Neural cell (in vitro differentiated cells): Measurements from ENCODE around the gene REG1B. TPM values are rescaled to one million over a fixed set of nuclear protein-coding genes. Genes with fewer than 3 reads are reported as not detected.

Source experiments
- H2AFZ ChIP-seq: fragments of 200-600, 300-800 bp; sonication (generic), shearing (Covaris generic); 2 replicates; pipeline ENCODE4 v1.6.0; 2014; ENCODE audit warnings: low read depth, mild to moderate bottlenecking, antibody characterized with exemption, low read length, moderate library complexity
- H3F3A ChIP-seq: fragments of 200-600 bp; shearing (Covaris generic); 2 replicates; pipeline ENCODE4 v1.6.1; 2016; ENCODE audit warnings: mild to moderate bottlenecking, moderate library complexity, mixed read lengths, antibody characterized with exemption, low read length; ENCODE audit not compliant: insufficient read depth, poor library complexity, severe bottlenecking
- H3K27ac ChIP-seq: fragments of 200-600, 300-800 bp; sonication (generic), shearing (Covaris generic); 2 replicates; pipeline ENCODE4 v1.5.1; 2014; ENCODE audit warnings: mild to moderate bottlenecking, low read length, moderate library complexity
- H3K27me3 ChIP-seq: fragments of 300-800, 200-600 bp; sonication (generic), shearing (Covaris generic); 2 replicates; pipeline ENCODE4 v1.6.0; 2014; ENCODE audit warnings: mild to moderate bottlenecking, low read depth, low read length, moderate library complexity; ENCODE audit not compliant: insufficient read depth
- H3K36me3 ChIP-seq: fragments of 300-800, 200-600 bp; sonication (generic), shearing (Covaris generic); 2 replicates; pipeline ENCODE4 v1.5.1; 2014; ENCODE audit warnings: mild to moderate bottlenecking, antibody characterized with exemption, low read length, moderate library complexity; ENCODE audit not compliant: insufficient read depth
- H3K4me2 ChIP-seq: fragments of 300-800, 200-600 bp; sonication (generic), shearing (Covaris generic); 2 replicates; pipeline ENCODE4 v1.6.0; 2014; ENCODE audit warnings: mild to moderate bottlenecking, low read length
- H3K4me3 ChIP-seq: fragments of 300-800, 200-600 bp; sonication (generic), shearing (Covaris generic); 2 replicates; pipeline ENCODE4 v1.5.1; 2014; ENCODE audit warnings: mild to moderate bottlenecking, low read length, moderate library complexity
- H3K79me2 ChIP-seq: fragments of 200-600 bp; shearing (Covaris generic); replicated peaks from 2 replicates; pipeline ENCODE4 v1.6.0; 2014; ENCODE audit warnings: mild to moderate bottlenecking, low read length, moderate library complexity; ENCODE audit not compliant: insufficient read depth
- H3K9ac ChIP-seq: fragments of 300-800, 200-600 bp; sonication (generic), shearing (Covaris generic); 2 replicates; pipeline ENCODE4 v1.6.1; 2016; ENCODE audit warnings: mild to moderate bottlenecking, low read length, mixed read lengths
- H3K9me2 ChIP-seq: fragments of 200-600 bp; shearing (Covaris generic); 2 replicates; pipeline ENCODE4 v1.6.1; 2016; ENCODE audit warnings: mild to moderate bottlenecking, low read length, mixed read lengths; ENCODE audit not compliant: insufficient read depth
- H3K9me3 ChIP-seq: fragments of 200-600, 300-800 bp; sonication (generic), shearing (Covaris generic); 2 replicates; pipeline ENCODE4 v1.6.1; 2016; ENCODE audit warnings: mild to moderate bottlenecking, mixed run types, low read length, moderate library complexity, mixed read lengths
- H4K20me1 ChIP-seq: fragments of 200-600 bp; shearing (Covaris generic); 2 replicates; pipeline ENCODE4 v1.6.1; 2016; ENCODE audit warnings: mild to moderate bottlenecking, mixed run types; ENCODE audit not compliant: insufficient read depth
- EP300 ChIP-seq: fragments of 450-650 bp; conservative IDR thresholded peaks from 2 replicates; pipeline ENCODE4 v1.6.1; 2014; ENCODE audit warnings: antibody characterized with exemption, mild to moderate bottlenecking, moderate library complexity; ENCODE audit not compliant: poor library complexity, severe bottlenecking
- EZH2 ChIP-seq: fragments of 200-600, 300-800 bp; shearing (Covaris generic), sonication (generic); IDR thresholded peaks from 2 replicates; pipeline ENCODE4 v1.6.1; 2014; ENCODE audit warnings: antibody characterized with exemption, low read length, borderline replicate concordance, mild to moderate bottlenecking; ENCODE audit not compliant: insufficient read depth, poor library complexity, severe bottlenecking
- MXI1 ChIP-seq: fragments of 450-650 bp; conservative IDR thresholded peaks from 2 replicates; pipeline ENCODE4 v1.6.1; 2014; ENCODE audit warnings: antibody characterized with exemption, mild to moderate bottlenecking; ENCODE audit not compliant: poor library complexity, severe bottlenecking
- RAD21 ChIP-seq: fragments of 450-650 bp; conservative IDR thresholded peaks from 2 replicates; pipeline ENCODE4 v1.6.1; 2014; ENCODE audit warnings: antibody characterized with exemption, mild to moderate bottlenecking, moderate library complexity
- SMC3 ChIP-seq: fragments of 450-650 bp; conservative IDR thresholded peaks from 2 replicates; pipeline ENCODE4 v1.6.1; 2014; ENCODE audit warnings: antibody characterized with exemption, mild to moderate bottlenecking, moderate library complexity; ENCODE audit not compliant: poor library complexity
- TAF1 ChIP-seq: IDR thresholded peaks from 2 replicates; pipeline ENCODE4 v1.6.1; 2012; ENCODE audit warnings: low read depth
- polyA plus RNA-seq: library from polyadenylated mRNA; depleted of rRNA; stranded (reverse); fragments of >200 nt; gene quantifications from 2 replicates; pipeline ENCODE4 v1.2.3, GENCODE V29; 2014
- TF ChIP-seq, protein P1 (sequence below): fragments of 450-650 bp; IDR thresholded peaks from 2 replicates; pipeline ENCODE4 v1.5.1; 2014; ENCODE audit warnings: antibody characterized with exemption, mild to moderate bottlenecking, moderate library complexity; ENCODE audit not compliant: poor library complexity, severe bottlenecking
- TF ChIP-seq, protein P2 (sequence below): IDR thresholded peaks from 2 replicates; pipeline ENCODE4 v1.6.1; 2012; ENCODE audit warnings: borderline replicate concordance

Gene REG1B
- polyA plus RNA-seq, 1 donor from 2014 or later: not detected

DNA sequence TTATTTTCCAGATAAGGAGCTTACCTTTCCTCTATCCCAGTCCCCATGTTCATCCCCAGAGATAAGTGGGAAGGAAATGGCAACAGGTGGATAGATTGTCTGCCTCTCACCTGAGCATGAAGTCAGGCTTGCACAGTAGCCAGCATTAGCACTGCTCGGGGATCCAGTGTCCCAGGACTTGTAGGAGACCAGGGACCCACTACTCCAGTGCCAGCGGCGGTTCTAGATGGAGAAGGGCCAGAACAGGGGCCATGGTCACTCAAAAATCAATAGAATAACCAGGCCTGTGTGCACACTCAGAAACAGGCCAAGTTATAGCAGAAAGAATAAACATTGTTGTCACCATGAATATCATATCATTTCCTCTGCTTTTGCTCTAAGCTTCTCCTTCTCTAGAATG, 2.4 kb downstream of the REG1B start:
- H3K36me3 ChIP-seq: no peaks in the 10 kb centered on the region
- H3F3A ChIP-seq: no peaks in the 10 kb centered on the region
- H3K4me2 ChIP-seq: no peak overlapping the region
- H3K9ac ChIP-seq: no peak overlapping the region
- TF ChIP-seq, protein P1, sequence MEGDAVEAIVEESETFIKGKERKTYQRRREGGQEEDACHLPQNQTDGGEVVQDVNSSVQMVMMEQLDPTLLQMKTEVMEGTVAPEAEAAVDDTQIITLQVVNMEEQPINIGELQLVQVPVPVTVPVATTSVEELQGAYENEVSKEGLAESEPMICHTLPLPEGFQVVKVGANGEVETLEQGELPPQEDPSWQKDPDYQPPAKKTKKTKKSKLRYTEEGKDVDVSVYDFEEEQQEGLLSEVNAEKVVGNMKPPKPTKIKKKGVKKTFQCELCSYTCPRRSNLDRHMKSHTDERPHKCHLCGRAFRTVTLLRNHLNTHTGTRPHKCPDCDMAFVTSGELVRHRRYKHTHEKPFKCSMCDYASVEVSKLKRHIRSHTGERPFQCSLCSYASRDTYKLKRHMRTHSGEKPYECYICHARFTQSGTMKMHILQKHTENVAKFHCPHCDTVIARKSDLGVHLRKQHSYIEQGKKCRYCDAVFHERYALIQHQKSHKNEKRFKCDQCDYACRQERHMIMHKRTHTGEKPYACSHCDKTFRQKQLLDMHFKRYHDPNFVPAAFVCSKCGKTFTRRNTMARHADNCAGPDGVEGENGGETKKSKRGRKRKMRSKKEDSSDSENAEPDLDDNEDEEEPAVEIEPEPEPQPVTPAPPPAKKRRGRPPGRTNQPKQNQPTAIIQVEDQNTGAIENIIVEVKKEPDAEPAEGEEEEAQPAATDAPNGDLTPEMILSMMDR: no peak
- no peak for TF ChIP-seq MXI1
- TF ChIP-seq RAD21: no peak
- TF ChIP-seq, protein P2, sequence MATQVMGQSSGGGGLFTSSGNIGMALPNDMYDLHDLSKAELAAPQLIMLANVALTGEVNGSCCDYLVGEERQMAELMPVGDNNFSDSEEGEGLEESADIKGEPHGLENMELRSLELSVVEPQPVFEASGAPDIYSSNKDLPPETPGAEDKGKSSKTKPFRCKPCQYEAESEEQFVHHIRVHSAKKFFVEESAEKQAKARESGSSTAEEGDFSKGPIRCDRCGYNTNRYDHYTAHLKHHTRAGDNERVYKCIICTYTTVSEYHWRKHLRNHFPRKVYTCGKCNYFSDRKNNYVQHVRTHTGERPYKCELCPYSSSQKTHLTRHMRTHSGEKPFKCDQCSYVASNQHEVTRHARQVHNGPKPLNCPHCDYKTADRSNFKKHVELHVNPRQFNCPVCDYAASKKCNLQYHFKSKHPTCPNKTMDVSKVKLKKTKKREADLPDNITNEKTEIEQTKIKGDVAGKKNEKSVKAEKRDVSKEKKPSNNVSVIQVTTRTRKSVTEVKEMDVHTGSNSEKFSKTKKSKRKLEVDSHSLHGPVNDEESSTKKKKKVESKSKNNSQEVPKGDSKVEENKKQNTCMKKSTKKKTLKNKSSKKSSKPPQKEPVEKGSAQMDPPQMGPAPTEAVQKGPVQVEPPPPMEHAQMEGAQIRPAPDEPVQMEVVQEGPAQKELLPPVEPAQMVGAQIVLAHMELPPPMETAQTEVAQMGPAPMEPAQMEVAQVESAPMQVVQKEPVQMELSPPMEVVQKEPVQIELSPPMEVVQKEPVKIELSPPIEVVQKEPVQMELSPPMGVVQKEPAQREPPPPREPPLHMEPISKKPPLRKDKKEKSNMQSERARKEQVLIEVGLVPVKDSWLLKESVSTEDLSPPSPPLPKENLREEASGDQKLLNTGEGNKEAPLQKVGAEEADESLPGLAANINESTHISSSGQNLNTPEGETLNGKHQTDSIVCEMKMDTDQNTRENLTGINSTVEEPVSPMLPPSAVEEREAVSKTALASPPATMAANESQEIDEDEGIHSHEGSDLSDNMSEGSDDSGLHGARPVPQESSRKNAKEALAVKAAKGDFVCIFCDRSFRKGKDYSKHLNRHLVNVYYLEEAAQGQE: no peak
- TF ChIP-seq EZH2: no peak
- TF ChIP-seq SMC3: no peak
- no peak for TF ChIP-seq EP300
- no peak for TF ChIP-seq TAF1
- no peak overlapping the region for H3K4me3 ChIP-seq
- no peaks in the 10 kb centered on the region for H3K9me3 ChIP-seq
- H3K27me3 ChIP-seq: no peaks in the 10 kb centered on the region
- H4K20me1 ChIP-seq: no peaks in the 10 kb centered on the region
- no peaks in the 10 kb centered on the region for H3K9me2 ChIP-seq
- H3K27ac ChIP-seq: no peak overlapping the region
- H2AFZ ChIP-seq: no peak overlapping the region
- no peaks in the 10 kb centered on the region for H3K79me2 ChIP-seq

DNA sequence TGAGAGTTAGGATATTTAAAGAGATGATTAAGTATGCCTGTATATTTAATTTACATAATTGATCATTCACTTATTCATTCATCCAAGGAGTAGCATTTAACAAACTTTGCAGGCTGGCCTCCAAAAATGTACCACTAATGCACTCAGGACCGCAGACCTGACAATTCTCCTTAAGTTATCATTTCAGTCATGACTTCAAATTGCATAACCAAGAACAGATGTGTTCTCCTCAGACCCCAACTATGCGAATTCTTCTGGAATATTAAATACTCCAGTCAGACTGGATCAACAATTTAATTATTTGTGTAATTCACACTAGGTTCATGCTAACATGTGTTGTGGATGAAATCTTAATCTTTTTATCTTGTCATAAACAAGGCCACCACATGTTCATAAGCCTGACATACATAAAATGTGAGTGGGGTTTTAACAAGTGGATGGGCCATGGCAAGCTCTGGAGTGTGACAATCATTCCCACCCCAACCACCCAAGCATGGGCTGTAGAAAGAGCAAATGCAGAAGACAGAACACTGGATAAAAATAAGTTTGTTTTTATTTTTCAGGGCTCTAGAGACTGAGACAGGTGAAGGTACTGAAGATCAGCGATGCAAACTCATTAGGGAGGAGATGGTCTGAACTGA, 3.2 kb downstream of the REG1B start:
- H3F3A ChIP-seq: no peaks in the 10 kb centered on the region

More for the DNA sequence above, 3.2 kb downstream of the REG1B start:
- no peak overlapping the region for H3K27ac ChIP-seq
- H3K79me2 ChIP-seq: no peaks in the 10 kb centered on the region
- no peaks in the 10 kb centered on the region for H3K9me2 ChIP-seq
- no peak overlapping the region for H3K9ac ChIP-seq
- no peaks in the 10 kb centered on the region for H3K9me3 ChIP-seq
- H3K4me3 ChIP-seq: no peak overlapping the region
- H3K36me3 ChIP-seq: no peaks in the 10 kb centered on the region
- TF ChIP-seq EZH2 (no peak), SMC3 (no peak), TAF1 (no peak), RAD21 (no peak), MXI1 (no peak)
- TF ChIP-seq, protein P1: no peak
- no peak overlapping the region for H3K4me2 ChIP-seq
- no peak overlapping the region for H2AFZ ChIP-seq
- H3K27me3 ChIP-seq: no peaks in the 10 kb centered on the region
- no peaks in the 10 kb centered on the region for H4K20me1 ChIP-seq
